NCI-H510A treated with DMSO at 0.1 percent for 48 hours (cell line): ENCODE data around the gene VMO1.

Source experiments
- DNase-seq: peaks from one replicate; lab custom pipeline; 2025; lab: John Stamatoyannopoulos, UW

The VMO1 gene

DNA sequence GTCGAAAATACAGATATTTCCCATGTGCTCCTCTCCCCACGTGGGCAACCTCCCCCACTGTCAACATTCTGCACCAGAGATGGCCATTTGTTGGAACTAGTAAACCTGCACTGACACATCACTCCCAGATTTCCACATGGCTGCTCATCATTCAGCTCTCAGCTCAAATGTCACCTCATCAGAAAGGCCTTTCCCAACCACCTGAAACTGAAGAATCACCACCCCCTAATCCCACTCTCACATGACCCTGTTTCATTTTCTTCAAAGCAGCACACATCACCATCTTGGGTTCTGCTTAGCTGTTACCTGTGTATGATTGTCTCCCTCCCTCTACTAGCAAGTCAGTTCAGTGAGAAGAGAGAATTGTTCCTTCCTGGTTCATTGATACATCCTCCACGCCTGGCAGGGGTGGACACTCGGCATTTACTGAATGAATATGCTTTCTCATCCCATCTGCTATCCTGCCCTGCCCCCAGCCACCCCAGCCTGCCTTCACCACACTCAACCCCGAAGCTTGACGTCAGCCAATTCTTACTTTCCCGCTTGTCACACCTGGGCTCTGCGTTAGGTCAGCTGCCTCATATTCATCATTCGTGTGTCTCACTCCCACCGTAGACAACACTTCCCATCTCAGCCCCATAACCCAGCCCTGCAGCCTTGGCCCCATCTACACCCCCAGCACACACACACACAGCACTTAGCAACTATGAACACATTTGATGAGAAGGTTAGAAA, 14.5 kb upstream of the VMO1 start:
- DNase-seq = peak; percentile 58

DNA sequence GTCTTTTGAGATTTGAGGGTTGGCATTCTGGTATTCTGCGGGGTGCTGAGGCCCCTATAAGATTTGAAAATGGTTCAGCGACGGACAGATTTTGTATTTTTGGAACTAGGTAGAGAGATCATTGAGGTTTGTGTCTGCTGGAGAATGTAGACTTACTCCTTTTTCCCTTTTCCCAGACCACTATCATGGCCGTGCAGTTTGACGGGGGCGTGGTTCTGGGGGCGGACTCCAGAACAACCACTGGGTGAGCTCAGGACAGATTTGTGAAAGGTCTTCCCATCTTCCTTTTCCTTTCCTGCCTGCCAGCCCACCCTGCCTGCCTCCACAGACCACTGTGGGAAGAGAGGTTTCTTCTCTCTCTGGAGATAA, 10.4 kb upstream of the VMO1 start:
- peak; percentile 17 for DNase-seq

DNA sequence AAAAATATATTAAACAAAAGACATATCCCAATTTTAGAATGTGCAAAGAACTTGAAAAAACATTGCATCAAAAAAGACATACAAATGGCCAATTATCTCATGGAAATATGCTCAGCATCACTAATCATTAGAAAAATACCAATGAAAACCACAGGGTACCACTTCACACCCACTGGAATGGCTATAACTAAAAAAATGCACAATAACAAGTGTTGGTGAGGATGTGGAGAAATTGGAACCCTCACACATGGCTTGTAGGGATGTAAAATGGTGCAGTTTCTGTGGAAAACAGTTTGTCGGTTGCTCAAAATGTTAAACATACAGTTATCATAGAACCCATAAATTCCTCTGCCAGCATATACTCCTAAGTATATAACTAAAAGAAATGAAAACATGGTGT, 9.0 kb upstream of the VMO1 start:
- no peak for DNase-seq

DNA sequence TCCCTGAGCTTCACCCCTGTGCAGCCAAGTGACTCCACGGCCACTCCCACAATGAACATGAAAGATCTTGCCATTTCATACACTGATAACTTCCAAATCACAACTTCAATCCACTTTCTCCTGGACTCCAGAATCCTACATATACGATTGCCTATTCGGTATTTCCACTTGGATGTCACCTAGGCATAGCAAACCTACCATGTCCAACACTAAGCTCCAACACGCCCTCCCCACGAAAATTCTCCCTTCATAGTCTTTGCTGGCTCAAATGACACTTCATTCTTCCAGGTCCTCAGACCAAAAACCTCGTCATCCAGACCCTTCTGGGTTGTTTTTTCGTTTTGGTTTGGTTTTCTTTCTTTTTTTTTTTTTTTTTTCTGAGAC, 4.5 kb upstream of the VMO1 start:
- DNase-seq = no peak

DNA sequence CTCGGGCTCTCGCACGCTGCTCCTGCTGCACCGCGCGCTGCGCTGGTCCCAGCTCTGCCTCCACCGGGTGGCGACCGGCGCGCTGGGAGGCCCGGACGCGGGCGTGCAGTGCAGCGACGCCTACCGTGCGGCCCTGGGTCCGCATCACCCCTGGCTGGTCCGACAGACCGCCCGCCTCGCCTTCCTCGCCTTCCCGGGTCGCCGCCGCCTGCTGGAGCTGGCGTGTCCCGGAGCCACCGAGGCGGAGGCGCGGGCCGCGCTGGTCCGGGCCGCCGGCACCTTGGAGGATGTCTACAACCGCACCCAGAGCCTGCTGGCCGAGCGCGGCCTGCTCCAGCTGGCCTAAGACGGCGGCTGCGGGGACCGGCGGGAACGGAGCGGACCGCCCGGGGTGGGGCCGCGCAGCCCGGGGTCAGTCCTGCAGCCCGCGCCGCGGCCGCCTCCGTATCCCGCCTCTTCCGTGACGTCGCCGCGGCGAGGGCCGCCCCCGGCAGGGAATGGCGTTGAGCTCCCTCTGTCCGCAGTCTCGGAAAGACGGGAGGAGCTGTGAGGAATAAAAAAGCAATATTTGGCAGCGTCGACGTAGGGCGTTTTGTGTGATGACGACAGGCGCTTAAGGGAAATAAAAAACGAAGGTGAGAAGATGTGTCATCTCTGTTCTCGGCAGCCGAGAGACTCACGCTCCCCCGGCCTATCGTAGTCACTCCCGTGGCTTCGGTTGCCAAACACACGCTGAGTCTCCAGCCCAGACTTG, 4.0 kb upstream of the VMO1 start:
- DNase-seq = peak; percentile 86

DNA sequence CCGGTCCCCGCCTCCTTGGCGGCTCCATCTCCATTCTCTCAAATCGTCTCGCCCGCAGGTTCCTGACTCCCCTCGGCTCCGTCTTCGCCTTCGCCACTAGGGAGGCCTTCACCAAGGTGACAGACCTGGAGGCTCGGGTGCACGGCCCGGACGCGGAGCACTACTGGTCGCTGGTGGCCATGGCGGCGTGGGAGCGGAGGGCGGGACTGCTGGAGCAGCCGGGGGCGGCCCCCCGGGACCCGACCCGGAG, 3.5 kb upstream of the VMO1 start:
- peak; percentile 72 for DNase-seq

DNA sequence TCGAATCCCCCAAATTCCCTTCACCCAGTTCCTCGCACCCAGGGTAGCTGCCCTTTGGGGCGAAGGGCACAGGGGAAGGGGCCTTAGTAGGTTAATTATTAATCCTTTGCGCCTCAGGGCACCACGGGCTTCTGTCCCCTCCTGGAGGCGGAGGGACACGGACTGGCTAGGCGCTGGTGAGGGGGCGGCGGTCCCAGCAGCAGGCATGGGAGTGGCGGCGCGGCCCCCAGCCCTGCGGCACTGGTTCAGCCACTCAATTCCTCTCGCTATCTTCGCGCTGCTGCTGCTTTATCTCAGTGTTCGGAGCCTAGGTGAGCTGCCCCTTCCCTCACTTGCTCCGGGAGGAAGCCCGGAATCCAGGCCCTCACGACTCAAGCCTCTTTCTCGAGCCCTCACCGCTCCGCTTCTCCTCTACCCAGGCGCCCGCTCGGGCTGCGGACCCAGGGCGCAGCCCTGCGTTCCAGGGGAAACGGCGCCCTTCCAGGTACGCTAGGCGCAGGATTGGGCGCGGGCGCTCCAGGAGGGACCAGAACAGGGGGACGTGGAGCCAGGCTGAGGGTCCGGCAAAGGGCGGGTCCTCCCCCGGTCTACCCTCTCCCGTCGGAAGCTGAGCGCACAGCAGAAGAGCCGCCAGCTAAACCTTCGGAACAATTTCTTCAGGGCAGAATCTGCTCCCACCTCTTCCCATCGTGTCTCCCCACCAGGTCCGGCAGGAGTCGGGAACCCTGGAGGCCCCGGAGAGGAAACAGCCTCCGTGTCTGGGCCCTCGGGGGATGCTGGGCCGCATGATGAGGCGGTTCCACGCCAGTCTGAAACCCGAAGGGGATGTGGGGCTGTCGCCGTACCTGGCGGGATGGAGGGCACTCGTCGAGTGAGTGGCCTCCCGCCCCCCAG, 2.9 kb upstream of the VMO1 start, which contains the start of gene GLTPD2:
Gene GLTPD2, plus strand, starts transcription at position 158 of the 894 bp plus-strand sequence. Its CDS starts 48 bp downstream, at position 206.
- DNase-seq = peak; percentile 21

DNA sequence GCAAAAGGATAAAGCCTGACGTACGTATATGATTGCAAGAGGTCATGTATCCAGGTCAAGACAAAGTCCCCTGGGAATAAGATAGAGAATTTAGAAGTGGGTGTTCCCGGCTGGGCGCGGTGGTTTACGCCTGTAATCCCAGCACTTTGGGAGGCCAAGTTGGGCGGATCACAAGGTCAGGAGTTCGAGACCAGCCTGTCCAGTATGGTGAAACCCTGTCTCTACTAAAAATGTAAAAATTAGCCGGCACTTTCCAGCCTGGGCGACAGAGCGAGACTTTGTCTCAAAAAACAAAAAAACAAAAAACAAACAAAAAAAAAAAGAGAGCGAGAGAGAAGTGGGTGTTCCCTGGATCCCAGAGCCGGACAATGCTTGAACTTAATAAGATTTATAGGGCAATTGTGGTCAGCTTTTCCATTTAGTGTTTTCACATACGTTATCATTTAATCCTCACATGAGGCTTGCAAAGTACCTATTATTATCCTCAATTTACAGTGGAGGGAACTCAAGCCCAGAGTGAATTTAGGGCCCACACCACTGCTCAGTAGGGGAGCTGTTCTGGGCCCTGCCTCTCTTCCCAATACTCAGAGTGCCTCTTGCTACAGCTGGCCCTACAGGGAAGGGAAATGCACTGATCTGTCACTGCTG, 2.1 kb upstream of the VMO1 start:
- DNase-seq = no peak

DNA sequence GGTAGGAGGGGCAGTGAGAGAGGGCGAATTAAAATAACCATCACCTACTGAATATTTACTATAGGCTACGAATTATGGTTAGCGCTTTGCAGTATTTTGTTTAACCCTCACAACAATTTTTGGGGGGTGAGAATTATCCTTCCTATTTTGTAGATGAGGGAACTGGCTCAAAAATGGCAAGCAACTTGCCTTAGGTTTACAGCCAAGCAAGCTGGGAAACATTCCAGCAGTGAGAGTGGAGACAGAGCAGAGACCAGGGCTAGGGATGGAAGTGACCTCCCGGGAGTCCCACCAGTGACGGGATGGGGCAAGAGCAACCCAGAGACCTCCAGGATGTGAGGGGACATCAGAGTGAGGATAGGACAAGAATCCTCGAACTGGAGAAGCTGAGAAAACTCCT, 352 bp upstream of the VMO1 start:
- DNase-seq = no peak

DNA sequence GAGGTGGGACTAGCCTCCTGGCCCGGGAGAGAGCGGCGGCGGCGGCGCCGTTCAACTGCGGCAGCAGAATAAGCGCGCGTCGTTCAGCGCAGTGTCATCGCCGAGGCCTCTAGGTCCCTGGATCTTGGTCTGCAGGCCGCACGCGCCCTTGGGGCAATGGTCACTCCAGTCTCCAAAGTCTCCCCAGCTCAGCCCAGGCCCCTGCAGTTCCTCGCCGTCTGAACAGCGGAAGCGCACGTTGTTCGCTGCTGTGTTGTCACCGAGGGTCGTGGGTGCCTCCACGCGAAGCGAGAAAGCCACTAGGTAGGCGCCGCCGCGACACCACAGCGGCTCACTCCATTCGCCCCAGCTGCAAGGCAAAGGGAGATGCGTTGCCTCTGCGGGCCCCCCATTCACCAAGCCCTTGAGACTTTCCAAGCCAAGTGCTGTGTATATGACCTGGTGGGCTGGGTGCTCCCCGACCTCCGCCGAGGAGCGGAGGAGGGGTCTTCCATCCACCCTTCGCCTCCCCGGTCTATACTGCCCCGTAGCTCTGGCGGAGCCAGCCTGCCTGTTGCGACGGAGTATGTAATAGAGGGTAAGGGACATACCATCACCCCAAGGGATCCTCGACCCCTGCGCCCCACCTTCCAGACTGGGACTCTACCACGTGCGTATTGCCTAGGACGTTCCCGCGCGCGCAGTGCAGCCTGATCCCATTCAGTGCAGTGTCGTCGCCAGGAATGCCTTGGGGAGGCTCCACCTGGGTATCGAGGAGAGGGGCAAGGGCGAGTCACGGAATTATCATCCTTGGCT, 656 bp downstream of the VMO1 start:
- DNase-seq = no peak

DNA sequence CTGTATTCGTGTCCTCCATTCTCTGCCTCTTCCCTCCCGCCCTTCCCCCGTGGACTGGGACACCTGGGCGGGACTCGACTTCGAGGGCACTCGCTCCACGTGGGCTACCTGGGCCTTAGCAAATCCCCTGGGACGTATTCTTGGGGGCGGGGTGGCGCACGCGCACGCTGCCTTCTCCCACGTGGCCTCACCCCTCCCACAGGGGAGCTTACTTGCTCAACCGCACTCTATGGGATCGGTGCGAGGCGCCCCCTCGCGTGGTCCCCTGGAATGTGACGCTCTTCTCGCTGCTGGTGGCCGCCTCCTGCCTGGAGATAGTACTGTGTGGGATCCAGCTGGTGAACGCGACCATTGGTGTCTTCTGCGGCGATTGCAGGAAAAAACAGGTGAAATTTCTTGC, 3.5 kb downstream of the VMO1 start:
- DNase-seq = peak; percentile 4

DNA sequence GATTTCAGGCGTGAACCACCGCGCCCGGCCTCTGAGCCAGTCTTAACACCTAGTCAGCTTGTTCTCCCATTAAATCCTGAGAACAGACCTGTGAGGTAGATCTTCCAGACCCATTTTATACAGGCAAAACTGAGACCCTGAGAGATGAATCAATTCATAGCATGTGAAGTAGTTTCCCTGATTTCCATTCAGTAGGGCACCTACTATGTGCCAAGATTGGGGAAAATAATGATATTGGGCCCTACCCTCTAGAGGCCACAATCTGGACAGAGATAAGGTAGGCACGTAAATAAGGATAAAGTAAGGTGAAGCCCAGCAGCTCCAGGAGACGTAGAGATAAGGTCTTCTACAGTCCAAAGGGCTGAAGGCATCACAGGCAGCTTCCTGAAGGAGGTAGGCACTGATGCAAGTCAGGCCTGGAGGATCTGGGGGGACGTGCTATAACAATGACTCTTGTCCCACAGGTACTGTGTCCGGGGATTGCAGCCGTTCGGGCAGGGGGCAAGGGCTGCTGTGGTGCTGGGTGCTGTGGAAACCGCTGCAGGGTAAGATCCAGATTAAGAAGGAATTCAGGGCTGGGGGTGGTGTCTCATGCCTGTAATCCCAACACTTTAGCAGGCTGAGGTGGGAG, 5.7 kb downstream of the VMO1 start:
- no peak for DNase-seq

DNA sequence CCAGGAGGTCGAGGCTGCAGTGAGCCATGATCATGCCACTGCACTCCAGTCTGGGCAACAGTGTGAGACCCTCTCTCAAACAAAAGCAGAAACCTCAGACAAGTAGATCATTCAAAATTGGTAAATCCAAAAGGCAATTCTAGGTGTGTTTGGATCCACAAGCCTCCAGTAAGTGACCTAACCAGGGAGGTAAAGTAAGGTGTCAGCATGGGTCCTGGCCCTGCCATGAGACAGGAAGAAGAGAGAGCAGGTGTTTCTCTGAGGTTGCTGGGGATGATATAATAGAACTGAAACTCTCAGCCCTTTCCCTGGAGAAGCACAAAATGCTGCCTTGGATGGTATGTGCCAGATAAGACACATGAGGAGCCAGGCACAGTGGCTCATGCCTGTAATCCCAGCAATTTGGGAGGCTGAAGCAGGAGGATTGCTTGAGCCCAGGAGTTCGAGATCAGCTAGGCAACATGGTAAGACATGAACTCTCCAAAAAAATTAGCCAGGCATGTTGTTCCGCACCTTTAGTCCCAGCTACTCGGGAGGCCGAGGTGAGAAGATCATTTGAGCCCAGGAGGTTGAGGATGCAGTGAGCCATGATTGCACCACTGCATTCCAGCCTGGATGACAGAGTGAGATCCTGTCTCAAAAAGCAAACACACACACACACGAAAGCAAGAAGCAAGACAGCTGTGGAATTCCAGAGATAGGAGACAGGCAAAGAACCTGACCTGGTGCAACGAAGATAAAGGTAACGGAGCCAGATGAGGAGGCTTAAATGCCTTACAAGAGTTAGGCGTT, 8.0 kb downstream of the VMO1 start:
- no peak for DNase-seq

DNA sequence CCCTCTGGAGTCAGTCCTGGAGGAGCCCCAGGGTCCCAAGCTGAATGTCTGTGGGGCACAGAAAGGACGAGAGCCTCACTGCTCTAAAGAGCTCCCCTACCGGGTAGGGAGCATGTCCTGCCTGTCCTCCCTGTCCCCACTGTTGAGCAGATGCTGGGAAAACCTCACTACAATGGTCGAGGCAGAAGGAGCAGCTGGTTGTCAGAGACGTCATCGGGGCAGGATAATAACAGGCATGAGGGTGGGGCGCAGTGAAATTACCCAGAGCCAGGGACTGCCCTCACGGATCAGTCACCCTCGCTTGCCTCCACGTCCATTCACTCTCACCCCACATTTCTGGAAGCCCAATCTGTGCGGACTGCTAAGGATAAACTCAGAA, 13.9 kb downstream of the VMO1 start:
- DNase-seq = no peak

DNA sequence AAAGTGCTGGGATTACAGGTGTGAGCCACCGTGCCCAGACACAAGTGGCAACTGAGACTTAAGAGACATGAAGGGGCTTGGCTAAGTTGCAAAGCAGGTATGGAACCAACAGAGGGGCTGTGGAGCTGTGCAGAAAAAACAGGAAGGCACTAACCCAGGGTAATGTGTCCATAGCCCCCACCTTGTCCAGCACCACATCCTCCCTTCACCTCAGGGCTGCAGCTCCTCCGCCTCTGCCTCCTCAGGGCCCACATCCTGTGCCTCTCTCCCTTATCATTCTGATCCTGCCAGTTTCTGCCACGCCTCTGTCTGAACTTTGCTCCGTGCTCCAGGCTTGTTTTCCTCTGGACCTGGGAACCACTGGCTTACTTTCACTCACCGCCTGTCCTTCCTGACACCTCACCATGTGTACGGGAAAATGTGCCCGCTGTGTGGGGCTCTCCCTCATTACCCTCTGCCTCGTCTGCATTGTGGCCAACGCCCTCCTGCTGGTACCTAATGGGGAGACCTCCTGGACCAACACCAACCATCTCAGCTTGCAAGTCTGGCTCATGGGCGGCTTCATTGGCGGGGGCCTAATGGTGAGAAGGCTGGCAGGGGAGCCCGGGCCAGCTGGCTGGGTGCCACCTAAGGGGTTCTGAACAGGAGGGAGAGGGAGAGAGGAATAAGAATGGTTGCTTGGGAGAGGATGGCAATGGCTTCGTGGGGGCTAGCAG, 14.5 kb downstream of the VMO1 start, which contains the start of gene TM4SF5:
Gene TM4SF5, plus strand, starts transcription at position 368 of the 716 bp plus-strand sequence. Its CDS starts 37 bp downstream, at position 405.
- no peak for DNase-seq

DNA sequence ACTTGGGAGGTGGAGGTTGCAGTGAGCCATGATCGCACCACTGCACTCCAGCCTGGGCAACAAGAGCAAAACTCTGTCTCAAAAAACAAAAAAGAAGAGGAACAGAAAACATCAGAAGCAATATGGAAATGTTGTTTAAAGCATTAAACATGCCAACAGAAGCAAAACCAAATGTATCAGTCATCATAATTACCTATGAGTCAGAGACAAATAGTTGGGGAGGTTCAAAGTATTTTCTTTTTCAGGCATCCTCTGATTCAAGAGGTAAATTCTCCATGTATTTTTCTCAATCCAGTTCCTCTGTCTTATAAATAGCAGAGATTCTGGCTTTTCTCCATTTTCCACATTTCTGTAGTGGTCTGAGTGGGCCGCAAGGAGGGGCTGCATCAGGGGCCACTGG, 16.5 kb downstream of the VMO1 start:
- DNase-seq = no peak

DNA sequence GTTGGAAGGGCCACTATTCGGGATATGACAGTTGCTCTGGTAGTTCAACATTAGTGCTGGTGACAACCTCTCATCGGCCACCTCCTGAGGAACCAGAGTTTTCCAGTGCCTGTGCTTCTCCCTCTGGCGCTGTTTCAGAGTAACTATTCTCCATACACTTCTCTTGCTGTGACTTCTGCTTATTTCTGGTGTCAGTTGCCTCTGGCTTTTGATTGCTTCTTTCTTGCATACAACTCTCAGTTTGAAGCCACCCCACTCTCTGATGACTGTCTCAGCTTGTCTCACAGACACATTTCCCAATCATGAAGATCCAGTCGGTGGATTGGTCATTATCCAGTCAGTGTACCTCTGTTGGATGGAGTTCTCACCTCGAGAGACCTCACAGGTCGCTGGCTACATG, 17.9 kb downstream of the VMO1 start:
- DNase-seq = no peak

DNA sequence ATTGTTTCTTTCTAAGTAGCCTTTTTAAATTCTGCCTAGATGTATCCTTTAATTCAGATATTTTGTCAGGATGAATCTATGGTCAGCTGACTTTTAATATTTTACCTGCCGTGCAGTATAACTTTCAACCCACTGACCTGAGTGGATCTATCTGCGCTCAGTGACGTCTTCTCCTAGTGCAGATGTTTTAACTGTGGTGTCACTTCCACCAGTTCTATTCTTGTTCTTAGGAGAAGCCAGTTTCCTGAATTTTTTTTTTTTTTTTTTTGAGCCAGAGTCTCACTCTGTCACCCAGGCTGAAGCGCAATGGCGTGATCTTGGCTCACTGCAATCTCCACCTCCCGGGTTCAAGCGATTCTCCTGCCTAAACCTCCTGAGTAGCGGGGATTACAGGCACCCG, 19.4 kb downstream of the VMO1 start:
- DNase-seq = no peak

DNA sequence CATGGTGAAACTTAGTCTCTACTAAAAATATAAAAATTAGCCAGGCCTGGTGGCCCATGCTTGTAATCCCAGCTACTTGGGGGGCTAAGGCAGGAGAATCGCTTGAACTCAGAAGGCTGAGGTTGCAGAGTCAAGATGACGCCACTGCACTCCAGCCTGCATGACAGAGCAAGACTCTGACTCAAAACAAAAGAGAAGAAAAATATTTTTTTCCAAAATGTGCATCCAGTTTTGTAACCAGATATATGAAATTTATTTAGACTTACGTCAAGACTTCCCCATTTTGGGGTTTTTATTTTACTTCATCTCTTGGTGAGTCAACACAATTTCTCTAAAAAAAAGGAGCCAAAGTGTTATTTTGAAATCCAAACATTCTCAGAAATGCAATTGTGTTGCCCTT, 20.0 kb downstream of the VMO1 start:
- DNase-seq = no peak

DNA sequence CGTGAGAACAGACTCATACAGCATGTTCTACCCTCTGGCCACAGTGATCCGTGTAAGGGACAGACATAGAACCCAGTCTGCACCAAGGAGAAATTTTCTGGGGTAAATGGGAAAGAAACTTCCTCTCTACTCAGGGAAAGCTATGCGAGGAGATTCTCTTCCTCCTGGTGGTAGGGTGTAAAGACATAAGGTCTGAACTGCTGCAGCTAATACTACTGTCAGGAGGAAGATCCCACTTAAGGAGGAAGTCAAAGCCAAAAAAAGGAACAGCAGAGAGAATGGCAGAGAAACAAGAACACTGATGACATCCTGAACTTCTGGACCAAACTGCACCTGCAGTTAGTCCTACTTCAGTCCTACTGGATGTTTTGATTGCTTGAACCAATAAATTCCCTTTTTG, 21.6 kb downstream of the VMO1 start:
- DNase-seq = no peak
